SU-DHL-6 (cell line): ENCODE data around the gene SKI.

Experiments
- H2AFZ ChIP-seq: fragments of 200-600 bp; sonication (generic); 2 replicates; pipeline ENCODE4 v1.6.1; 2014; ENCODE audit warnings: low read depth, mild to moderate bottlenecking, moderate library complexity, mixed read lengths, antibody characterized with exemption, low read length; ENCODE audit not compliant: severe bottlenecking
- H3F3A ChIP-seq: fragments of 200-600 bp; shearing (Covaris generic); 2 replicates; pipeline ENCODE4 v1.6.0; 2016; ENCODE audit warnings: antibody characterized with exemption, mild to moderate bottlenecking; ENCODE audit not compliant: insufficient read depth
- H3K27ac ChIP-seq: fragments of 200-600 bp; sonication (generic); 2 replicates; pipeline ENCODE4 v1.5.1; 2016; ENCODE audit warnings: low read depth, mild to moderate bottlenecking, low read length, moderate library complexity, mixed read lengths
- H3K27me3 ChIP-seq: fragments of 200-600 bp; sonication (generic), shearing (Covaris generic); 2 replicates; pipeline ENCODE4 v1.6.0; 2014; ENCODE audit warnings: mild to moderate bottlenecking, low read length
- H3K36me3 ChIP-seq: fragments of 200-600 bp; sonication (generic); 2 replicates; pipeline ENCODE4 v1.6.1; 2014; ENCODE audit warnings: mild to moderate bottlenecking, low read length, mixed read lengths
- H3K4me2 ChIP-seq: fragments of 300-600, 200-600 bp; shearing (Covaris generic), sonication (generic); 2 replicates; pipeline ENCODE4 v1.6.0; 2014; ENCODE audit warnings: low read length, low read depth, mild to moderate bottlenecking; ENCODE audit not compliant: poor library complexity, severe bottlenecking
- H3K4me3 ChIP-seq: fragments of 200-600 bp; sonication (generic); 2 replicates; pipeline ENCODE4 v1.5.1; 2014; ENCODE audit warnings: antibody characterized with exemption, low read length, mild to moderate bottlenecking, mixed read lengths; ENCODE audit not compliant: insufficient read depth, poor library complexity, severe bottlenecking
- H3K79me2 ChIP-seq: fragments of 200-600 bp; sonication (generic); 2 replicates; pipeline ENCODE4 v1.6.1; 2014; ENCODE audit warnings: mild to moderate bottlenecking, low read length, moderate library complexity; ENCODE audit not compliant: insufficient read depth
- H3K9ac ChIP-seq: fragments of 200-600 bp; sonication (generic); 2 replicates; pipeline ENCODE4 v1.7.0; 2014; ENCODE audit warnings: mild to moderate bottlenecking, low read length
- H3K9me2 ChIP-seq: fragments of 200-600 bp; sonication (generic); replicated peaks from 2 replicates; pipeline ENCODE4 v1.6.1; 2014; ENCODE audit warnings: low read length; ENCODE audit not compliant: insufficient read depth
- H3K9me3 ChIP-seq: fragments of 200-600 bp; sonication (generic); 2 replicates; pipeline ENCODE4 v1.6.1; 2014; ENCODE audit warnings: low read length, mixed read lengths; ENCODE audit not compliant: insufficient read depth
- H4K20me1 ChIP-seq: fragments of 200-600 bp; sonication (generic); 2 replicates; pipeline ENCODE4 v1.6.1; 2014; ENCODE audit warnings: low read depth, mild to moderate bottlenecking, antibody characterized with exemption, low read length, moderate library complexity, mixed read lengths
- EZH2phosphoT487 ChIP-seq: fragments of 200-600 bp; sonication (generic), shearing (Covaris generic); conservative IDR thresholded peaks from 2 replicates; pipeline ENCODE4 v1.6.1; 2018; ENCODE audit warnings: mild to moderate bottlenecking, antibody characterized with exemption, low read length, moderate library complexity, mixed read lengths
- TF ChIP-seq, protein P1 (sequence below): fragments of 200-600 bp; sonication (generic); IDR thresholded peaks from one replicate; pipeline ENCODE4 v1.5.1; 2017; ENCODE audit warnings: antibody characterized with exemption, mild to moderate bottlenecking, low read length, moderate library complexity; ENCODE audit not compliant: insufficient read depth, poor library complexity, severe bottlenecking

Gene SKI

DNA sequence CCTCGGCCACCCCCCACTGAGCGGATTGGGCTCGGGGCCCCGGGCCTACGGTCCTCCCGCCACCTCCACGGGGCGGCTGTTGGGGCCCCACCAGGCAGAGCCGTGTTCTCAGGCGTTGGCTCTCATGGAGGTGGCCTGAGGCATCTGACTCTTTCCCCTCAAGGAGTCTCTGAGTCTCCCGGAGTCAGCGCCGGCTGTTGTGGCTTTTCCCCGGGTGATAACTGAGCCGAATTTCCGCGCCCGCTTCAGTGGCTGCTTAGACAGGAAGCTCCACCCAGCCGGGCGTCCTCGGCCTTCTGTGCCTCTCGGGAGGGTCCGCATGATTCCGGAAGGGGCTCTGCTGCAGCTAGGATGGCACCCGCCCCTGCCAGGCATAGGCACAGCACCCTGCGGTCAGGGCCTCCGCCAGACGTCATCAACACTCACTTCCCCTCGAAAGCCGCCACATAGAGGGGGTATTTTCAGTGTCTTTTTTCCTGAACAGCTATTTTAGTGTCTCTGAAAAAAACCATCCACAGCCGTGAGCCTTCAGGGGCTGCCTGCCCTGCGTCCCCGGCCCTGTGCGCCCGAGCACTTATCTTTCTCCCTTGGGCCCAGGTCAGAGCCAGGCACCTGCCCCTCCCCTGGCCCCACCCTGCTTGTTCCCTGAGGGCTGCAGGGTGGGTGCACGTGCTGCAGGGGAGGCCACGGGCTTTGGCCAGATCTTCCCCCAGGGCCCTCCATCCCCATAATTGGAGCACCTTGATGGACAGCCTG lies 72.9 kb downstream of the SKI start:
- H3K9me3 ChIP-seq = no peaks in the 10 kb centered on the region
- H3K27ac ChIP-seq = peak overlapping the region; percentile 21; the same call in 1 of the 2 replicates
- no peak overlapping the region for H3K4me3 ChIP-seq
- no peak overlapping the region for H2AFZ ChIP-seq
- peak overlapping the region; percentile 47 for H3K4me2 ChIP-seq
- H3K9me2 ChIP-seq = no peaks in the 10 kb centered on the region
- peak overlapping the region; percentile 33; the same call in 1 of the 2 replicates for H3K9ac ChIP-seq
- no peaks in the 10 kb centered on the region for H3F3A ChIP-seq
- TF ChIP-seq EZH2phosphoT487 = no peak
- H3K79me2 ChIP-seq = no peaks in the 10 kb centered on the region
- peaks cover 3% of the 10 kb centered on the region; the same call in 1 of the 2 replicates for H4K20me1 ChIP-seq
- H3K27me3 ChIP-seq = no peaks in the 10 kb centered on the region
- no peaks in the 10 kb centered on the region for H3K36me3 ChIP-seq

DNA sequence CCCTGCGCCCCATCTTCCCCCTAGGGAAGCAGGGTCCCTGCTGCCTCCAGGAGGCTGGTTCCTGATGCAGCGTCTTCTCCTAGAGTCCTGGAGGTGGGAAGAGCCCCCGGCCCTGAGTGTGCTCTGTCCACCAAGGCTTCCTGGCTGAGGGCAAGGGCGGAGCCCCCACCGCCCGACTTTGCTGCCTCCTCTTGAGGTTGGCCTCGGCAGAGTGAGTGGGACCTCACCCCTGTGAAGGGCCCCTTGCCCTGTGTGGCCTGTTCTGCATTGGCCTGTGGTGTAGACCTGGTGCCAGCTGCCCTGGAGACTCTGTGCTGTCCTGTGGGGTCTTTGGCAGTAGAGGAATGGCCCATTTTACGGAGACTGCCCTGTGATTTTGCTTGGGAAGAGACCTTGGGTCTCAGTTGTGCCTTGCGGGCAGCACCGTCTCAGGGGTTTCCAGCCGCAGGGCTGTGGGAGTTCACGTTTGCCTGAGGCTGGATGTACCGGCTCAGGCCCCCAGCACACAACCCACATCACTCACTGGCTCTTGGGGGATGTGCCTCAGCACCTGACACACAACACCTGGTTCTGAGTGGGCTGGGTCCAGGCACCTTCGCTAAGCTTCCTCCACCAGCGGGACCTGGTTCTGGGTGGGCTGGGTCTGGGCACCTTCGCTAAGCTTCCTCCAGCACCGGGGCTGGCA lies 73.6 kb downstream of the SKI start:
- Histone ChIP-seq H3K4me3 (no peak overlapping the region), H2AFZ (no peak overlapping the region), H3K9me2 (no peaks in the 10 kb centered on the region), H3K36me3 (no peaks in the 10 kb centered on the region), H3F3A (no peaks in the 10 kb centered on the region), H3K79me2 (no peaks in the 10 kb centered on the region), H4K20me1 (peaks cover 3% of the 10 kb centered on the region; the same call in 1 of the 2 replicates), H3K27ac (no peak overlapping the region), H3K9me3 (no peaks in the 10 kb centered on the region), H3K9ac (no peak overlapping the region), H3K27me3 (no peaks in the 10 kb centered on the region), H3K4me2 (no peak overlapping the region)
- no peak for TF ChIP-seq EZH2phosphoT487
- TF ChIP-seq, protein P1, sequence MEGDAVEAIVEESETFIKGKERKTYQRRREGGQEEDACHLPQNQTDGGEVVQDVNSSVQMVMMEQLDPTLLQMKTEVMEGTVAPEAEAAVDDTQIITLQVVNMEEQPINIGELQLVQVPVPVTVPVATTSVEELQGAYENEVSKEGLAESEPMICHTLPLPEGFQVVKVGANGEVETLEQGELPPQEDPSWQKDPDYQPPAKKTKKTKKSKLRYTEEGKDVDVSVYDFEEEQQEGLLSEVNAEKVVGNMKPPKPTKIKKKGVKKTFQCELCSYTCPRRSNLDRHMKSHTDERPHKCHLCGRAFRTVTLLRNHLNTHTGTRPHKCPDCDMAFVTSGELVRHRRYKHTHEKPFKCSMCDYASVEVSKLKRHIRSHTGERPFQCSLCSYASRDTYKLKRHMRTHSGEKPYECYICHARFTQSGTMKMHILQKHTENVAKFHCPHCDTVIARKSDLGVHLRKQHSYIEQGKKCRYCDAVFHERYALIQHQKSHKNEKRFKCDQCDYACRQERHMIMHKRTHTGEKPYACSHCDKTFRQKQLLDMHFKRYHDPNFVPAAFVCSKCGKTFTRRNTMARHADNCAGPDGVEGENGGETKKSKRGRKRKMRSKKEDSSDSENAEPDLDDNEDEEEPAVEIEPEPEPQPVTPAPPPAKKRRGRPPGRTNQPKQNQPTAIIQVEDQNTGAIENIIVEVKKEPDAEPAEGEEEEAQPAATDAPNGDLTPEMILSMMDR = no peak

DNA sequence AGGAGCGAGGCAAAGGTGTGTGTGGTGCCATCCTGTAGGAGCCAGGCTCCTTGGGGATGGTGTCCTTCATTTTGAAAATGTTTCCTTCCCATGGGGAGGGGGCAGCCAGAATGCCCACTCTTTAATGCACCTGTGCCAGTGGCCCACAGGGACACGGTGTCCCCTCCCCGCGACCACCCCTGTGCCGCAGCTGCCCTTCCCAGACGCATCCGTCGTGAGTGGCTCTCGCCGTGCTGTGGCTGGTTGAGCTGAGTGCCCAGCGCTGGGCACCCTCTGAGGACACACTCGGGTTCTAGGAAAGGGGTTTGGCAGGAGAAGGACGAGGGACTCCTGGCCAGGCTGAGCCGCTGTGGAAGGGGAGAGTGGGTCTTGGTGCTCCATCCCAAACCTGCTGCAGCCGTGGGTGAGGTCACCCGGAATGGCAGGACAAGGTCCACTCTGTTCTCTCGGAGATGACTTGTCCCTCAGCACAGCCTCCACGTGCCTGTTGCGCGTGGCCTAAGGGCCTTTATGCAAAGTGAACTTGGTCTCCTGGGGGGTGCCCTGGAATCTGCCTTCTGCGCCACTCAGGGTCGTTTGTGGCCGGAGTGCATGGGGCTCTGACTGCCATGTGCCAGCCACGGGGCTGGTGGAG lies 74.3 kb downstream of the SKI start:
- no peaks in the 10 kb centered on the region for H3K9me3 ChIP-seq
- no peak overlapping the region for H3K4me3 ChIP-seq
- H3K4me2 ChIP-seq = no peak overlapping the region
- H4K20me1 ChIP-seq = peaks cover 3% of the 10 kb centered on the region; the same call in 1 of the 2 replicates
- H3K27me3 ChIP-seq = no peaks in the 10 kb centered on the region
- H3K79me2 ChIP-seq = no peaks in the 10 kb centered on the region
- H2AFZ ChIP-seq = no peak overlapping the region
- H3F3A ChIP-seq = no peaks in the 10 kb centered on the region
- no peak overlapping the region for H3K9ac ChIP-seq
- no peak overlapping the region for H3K27ac ChIP-seq
- no peak for TF ChIP-seq EZH2phosphoT487
- TF ChIP-seq, protein P1 = no peak
- no peaks in the 10 kb centered on the region for H3K36me3 ChIP-seq
- H3K9me2 ChIP-seq = no peaks in the 10 kb centered on the region
